GM21381 (cell line): Measurements from ENCODE around the gene GALNT13.

Experiments used
- ATAC-seq: cut with Tn5 transposase; IDR thresholded peaks from one replicate; pipeline ENCODE4 v1.9.1; 2021; ENCODE audit warnings: mild to moderate bottlenecking, moderate library complexity; ENCODE audit not compliant: unreplicated experiment

Gene GALNT13

DNA sequence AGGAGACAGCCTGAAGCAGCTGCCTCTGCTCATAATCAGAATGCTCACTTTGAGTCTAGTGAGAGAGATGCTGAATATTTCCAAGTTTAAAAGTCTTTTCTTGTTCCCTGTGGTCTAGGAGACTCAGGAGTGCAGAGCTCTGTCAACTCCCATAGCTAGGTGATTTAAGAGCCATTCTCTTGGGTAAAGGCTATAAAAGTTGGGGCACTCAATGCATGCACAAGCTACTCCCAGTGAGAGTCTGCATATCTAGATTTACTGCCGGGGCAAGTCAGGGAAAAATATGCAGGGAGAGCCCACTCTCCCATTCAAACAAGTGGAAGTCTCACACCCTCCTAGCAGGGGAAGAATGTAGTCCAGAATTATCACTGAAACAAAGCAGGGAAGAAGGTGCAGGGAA lies 418.1 kb downstream of the GALNT13 start:
- ATAC-seq, result no peak

DNA sequence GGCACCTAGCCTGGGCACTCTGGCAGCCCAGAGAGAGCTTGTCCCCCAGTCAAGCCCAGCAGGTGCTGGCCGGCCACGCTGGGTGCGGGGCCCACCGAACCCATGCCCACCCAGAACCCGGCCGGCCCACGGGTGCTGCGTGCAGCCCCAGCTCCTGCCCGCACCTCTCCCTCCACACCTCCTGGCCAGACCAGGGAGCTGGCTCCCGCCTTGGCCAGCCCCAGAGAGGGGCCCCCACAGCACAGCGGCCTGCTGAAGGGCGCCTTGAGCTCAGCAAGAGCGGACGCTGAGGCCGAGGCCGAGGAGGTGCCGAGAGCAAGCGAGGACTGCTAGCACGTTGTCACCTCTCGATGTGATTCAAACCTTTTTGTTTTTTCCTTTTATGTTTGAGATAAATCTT lies 419.8 kb downstream of the GALNT13 start:
- ATAC-seq, result no peak

DNA sequence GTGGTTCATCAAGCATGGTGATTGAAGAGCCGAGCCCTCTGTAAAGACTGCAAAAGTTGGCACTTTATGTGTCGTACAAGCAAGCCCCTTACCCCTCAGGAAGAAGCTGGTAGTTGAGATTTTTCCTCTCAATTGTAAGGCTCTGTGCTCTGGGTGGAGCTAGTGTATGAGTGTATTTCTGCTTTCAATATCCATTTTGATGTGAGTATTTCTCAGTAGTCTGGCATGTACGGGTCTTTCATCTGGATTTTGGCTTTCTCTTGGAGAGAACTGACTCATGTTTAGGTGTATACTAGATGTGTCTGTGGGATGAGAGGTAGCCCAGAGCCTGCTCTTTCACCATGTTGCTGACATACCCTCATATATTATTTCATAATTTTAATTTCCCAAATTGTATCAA lies 420.2 kb downstream of the GALNT13 start:
- ATAC-seq, result no peak

DNA sequence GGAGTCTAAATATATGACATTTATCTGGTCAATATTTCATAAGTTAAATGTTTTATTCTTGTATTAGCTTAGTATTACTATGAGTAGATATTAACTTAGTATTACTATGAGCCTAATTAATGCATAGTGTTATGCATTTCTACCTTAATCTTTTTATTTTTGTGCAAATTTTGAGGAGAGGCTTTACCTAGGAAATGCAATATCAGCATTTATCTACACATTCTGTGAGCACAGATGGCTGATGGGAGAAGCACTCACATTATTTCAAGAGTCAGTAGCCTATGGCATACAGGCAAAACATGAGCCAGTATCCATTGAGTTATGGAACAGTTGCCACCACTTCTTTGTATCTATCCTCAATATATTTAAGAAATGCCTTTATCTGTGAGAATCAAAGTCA lies 422.1 kb downstream of the GALNT13 start:
- ATAC-seq, result no peak

DNA sequence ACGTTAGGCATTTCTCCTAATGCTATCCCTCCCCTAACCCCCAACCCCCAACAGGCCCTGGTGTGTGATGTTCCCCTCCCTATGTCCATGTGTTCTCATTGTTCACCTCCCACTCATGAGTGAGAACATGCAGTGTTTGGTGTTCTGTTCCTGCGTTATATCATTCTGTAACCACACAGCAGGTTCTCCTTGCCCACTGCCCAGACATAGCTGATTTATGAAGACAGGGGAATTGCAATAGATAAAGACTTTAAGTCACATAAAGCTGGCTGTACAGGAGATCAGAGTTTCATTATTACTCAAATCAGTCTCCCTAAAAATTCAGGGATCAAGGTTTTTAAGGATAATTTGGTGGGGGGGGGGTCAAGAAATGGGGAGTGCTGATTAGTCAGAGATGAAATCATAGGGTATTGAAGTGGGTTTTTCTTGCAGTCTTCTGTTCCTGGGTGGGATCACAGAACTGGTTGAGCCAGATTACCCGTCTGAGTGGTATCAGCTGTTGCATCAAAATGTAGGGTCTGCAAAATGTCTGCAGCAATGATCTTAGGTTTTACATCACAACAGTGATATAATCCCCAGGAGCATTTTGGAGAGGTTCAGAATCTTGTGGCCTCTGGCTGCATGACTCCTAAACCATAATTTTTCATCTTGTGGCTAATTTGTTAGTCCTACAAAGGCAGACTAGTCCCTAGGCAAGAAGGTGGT lies 434.7 kb downstream of the GALNT13 start:
- ATAC-seq, result no peak

DNA sequence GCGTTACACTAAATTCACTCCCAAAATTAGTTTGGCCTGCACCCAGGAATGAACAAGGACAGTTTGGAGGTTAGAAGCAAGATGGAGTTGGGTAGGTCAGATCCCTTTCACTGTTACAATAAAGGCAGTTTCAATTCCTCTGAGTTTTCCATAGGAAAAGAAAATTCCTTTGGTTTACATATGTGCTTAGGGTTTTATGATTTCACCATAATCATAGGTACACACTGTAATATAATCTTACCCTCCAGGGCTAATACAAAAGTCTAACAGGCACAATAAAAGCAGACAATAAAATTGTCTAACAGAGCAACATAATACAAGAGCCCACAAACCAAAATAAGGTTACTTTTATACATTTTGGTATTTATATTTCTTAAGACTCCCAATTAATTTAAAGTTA lies 435.3 kb downstream of the GALNT13 start:
- no peak for ATAC-seq

DNA sequence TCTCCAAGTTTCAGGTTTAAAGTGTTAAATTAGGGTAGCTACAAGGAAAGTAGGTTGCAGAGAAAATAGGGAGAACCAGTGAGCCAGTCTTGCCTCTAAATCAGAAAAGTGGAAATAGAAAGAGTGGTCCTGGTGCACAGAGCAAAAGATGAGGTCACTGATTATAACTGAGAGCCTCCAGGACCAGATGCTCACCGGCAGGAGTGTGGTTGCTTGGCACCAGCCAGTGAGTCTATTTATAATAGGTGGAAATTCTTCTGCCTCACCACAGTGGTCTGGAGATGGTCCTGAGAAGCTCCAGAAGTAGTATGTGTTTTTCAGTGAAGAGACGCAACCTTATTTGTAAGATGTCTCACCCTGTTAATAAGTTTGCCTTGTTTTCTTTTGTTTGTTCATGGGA lies 452.9 kb downstream of the GALNT13 start:
- no peak for ATAC-seq

DNA sequence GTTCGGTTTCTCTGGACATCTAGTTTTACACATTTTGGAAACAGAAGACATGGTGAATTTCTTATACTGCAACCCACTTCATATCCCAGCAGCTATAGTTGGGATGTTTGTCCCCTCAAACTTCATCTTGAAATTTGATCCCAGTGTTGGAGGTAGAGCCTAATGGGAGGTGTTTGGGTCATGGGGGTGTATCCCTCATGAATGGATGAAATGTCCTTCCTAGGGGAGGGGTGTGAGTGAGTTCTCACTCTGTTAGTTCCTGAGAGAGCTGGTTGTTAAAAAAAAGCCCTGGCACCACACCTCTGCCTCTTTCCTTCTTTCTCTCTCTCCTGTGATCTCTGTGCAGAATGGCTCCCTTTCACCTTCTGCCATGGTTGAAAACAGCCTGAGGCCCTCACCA lies 457.8 kb downstream of the GALNT13 start:
- no peak for ATAC-seq

DNA sequence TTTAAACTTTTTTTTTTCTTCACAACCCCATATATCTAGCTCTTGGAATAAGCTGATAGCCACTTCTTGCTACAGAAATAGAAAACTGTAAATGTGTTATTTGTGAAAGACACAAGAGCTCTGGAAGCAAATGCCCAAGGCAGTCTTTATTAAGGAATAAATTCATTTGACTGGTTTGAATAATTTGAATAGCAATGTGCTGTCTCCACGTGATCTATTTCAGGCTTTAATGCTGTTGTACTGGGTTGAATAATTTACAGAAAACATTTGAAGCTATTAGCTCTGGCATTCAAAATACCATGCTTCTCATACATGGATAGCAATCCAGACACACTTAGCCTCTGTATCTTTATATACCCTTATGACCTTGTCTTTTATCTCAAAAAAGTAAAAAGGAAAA lies 460.1 kb downstream of the GALNT13 start:
- ATAC-seq, result no peak

DNA sequence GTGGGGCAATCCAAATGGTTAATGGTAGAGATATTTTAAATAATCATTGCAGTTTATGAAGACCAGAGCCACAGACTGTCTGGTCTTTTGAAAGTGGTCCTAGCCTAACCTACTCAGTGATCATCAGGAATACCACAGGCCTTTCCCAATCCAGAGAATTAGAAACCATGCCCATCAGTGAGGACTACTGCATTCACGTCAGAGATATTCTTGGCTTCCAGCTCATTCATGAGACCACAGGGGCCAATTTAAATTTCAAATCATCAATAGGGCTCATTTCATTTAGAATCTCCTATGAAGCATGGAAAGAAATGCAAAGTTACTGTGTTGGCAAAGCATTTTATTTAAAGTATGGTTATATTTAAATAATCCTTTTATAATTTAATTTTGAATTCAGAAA lies 464.5 kb downstream of the GALNT13 start:
- ATAC-seq, result no peak

DNA sequence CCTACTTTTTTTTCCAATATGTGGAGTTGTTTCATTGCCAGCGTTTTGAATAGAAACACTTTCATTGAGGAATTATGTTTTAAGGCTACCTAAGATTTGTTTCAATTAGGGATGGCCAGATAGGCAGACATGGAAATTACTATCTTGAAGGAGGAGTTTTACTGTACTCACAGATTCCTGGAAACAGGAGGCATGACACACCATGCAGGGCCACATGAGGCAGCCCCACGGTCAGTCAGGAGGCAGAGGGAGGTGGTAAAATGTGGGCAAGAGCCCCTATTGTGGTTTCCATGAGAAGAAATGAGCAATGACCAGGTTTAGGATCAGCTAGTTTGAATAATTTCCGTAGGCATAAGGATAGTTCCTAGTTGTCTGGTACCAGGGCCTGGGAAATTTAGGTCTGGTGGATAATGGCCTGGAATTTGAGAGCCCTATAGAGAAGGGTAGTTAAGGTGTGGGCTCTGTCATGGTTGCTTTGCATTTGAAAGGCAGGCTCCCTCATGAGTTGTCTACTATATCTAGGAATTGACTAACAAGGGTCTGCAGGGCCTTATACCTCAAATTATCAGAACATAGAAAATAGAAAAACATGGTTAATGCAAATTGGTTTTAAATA lies 466.7 kb downstream of the GALNT13 start:
- ATAC-seq, result no peak

DNA sequence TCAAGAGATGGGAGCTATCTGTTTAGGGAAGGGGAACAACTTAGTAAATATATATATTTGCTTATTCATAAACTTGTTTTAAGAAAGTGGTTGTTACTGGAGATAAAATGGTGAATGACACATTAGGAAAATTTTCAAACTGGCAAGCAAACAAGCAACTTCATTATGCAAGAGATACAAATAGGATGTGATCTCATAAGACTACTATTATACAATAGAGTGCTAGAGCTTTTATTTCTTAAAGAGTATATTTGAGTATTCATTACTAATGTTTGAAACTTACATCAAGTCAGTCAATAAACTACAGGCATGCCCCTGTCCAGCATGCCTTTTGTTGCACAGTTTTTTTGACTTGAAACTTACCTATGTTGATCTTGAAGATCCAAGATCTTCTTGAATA lies 471.6 kb downstream of the GALNT13 start:
- no peak for ATAC-seq

DNA sequence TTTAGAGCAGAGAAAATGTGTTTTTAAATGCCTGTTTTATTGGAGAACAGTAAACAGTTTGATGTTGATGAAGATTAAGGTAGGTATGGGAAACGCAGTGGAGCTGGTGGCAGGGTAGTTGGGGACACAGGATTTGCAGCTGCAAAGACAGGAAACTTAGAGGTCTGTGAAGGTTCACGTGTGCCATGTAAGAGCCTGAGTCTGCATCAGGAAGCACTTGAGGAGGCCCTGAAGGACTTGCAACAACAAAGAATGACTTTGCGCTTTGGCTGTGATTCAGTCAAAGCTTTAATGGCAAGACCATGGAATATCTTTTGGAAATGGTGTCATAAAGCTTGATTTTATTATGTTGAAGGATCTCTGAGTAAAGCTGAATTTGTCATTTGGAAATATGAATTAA lies 479.2 kb downstream of the GALNT13 start:
- ATAC-seq, result no peak

DNA sequence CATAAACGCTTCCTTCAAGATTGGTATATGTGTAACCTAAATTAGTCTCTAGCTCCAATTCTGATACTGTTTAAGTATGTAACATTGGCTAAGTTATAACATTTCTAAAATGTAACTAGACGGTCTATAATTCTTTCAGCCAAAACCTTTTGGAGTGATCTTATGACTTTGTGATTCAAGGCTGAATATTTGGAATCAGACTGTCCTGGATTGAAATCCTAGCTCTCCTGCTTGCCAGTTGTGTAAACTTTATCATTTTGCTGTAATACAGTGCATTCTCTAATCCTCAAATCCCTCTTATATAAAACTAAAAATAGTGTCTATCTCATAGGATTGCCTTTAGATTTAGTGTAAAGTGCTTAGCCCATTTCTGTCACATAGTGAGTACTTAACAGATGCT lies 489.6 kb downstream of the GALNT13 start:
- no peak for ATAC-seq

DNA sequence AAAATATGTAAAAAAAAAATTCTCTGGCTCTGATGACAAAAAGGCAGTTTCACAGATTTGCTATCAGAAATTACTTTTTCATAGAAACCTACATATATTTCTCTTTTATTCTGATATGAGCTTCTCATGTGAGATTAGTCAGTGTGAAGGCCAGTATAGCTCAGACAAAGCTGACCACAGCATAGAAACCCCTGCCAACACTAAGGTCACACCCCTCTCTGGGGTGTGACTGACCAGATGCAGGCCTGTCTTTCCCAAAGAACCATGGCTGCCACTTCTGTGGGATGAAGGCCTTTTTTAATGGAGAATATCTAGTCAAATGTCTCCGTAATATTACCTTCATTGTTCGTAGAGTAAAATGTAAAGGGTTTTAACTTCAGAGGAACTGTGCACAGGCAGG lies 496.4 kb downstream of the GALNT13 start:
- no peak for ATAC-seq

DNA sequence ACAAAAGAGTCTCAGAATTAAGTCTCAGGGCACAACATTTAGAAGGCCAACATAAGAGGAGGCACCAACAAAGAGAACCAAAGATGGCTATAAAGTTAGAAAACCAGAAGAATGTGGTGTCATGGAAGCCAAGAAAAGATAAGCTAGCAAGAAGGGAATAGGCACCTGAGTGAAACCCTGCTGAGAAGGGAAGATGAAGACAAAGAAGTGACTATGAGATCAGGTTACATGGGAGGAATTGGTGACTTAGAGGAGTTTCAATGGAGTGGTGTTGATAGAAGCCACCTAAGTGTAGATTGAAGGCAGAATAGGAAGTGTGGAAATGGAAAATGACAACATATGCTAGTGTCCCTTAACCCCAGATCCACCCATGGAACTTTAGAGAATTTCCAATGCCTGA lies 499.2 kb downstream of the GALNT13 start:
- no peak for ATAC-seq

DNA sequence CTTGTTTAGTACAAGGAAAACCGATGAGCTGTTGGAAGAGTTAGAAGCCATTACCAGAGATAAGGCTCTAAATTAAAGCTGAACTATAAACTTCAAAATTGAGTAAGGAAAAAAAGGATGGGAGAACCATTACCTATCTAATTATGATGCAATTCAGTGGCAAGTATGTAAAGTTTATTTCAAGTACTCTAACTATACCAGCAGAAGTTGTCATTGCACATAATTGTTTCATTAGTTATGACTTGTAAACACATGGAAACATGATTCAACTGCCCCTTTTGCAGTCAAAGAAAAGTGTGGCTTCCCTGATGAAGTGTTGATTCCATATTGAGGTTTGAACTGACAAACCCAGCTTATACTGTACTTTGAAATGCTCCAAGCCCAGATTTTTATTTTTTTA lies 502.7 kb downstream of the GALNT13 start:
- ATAC-seq, result no peak

DNA sequence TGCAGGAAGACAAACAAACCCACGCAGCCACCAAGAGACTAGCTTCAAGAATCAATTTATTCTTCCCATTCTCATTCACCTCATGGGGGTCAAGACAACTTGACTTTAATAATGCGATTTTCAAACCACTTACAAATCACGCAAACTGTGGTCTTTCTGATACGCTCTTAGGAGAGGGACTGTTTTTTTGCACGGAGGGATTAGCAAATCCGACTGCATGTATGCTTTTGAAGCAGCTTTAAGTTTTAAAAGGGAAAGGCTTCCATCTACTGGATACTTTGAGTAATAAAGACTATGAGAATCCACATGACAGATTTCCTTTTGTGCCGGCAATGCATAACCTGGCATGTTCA lies 503.8 kb downstream of the GALNT13 start:
- no peak for ATAC-seq

DNA sequence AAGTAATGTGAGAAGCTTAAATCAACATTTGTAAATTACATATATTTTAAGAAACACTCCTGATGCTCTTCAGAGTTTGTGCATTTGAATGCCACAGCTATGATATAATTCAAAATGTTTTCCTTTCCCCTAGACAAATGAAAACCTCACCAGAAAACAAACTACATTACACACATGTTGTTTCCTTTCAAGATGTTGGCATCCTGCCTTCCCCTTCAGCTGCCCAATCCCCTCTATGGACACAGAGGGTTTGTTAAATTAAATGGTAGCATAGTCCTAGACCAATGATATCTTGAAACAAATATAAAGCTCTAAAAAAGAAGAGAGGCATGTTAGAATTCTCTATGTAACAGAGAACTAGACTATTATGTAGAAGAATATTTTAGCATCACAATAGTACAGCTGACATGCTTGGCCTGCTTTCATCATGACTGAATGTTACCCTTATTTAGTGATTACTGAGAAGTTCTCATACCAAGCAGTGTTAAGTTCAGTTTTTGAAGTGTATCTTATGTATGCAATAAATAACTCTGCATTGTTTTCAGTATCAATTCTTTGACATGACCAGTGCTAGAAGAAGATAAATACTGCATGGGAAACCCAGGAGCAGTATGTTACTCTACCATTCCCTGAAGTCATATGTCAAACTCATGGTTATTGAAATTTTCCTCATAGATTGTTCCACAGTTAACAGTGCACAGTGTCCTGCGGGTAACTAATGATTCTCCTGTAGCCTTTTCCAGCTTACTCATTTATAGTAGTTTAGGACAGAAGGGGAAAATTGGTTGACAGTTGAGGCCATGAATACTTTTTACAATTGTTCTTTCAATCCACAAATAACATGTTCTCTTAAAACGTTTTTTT lies 510.4 kb downstream of the GALNT13 start:
- ATAC-seq, result no peak

DNA sequence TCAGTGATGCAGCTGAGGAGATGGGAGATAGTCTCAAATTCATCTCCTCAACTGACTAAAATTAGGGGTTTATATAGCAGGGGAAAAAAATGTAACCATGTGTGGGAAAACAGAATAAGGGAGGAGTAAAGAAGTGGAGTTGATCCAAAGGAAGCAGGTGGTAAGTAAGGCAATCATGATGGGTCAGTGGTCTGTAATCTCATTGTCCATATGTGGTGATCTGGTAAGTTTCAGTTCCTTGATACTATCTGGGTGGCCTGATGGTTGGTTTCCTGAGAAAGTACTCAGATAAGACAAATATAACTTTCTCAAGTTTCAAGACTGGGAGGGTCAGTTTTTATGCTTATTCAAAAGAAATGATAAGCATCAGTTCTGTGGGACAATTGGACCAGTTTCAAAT lies 514.5 kb downstream of the GALNT13 start:
- no peak for ATAC-seq

DNA sequence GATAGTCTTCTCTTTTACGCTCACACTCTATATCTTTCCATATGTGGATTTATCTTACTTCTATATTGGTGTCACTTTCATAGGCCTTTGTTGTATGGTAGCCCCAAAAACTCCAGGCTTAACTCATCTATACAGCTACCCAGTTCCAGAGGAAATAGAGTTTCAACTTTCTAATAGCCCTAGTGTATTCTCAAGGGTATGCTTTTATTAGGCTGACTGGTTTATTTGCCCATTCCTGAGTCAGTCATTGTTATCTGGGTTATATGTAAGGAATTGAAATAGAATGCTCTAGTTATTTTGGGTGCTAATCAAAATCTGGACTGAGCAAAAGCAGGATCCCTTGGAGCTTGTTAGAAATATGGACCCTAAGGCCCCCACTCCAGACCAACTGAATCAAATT lies 519.3 kb downstream of the GALNT13 start:
- no peak for ATAC-seq

DNA sequence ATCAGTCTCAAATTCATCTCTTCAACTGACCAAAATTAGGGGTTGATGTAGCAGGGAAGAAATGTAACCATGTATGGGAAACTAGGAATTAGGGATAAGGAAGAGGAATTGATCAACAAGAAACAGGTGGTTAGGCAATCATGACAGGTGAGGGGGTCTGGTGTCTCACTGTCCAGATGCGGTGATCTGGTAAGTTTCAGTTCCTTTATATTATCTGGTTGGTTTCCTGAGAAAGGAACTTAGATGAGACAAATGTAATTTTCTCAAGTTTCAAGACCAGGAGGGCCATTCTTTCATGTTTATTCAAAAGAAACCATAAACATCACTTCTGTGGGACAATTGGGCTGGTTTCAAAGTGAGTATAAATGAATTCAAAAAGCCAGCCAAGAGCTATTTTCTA lies 520.5 kb downstream of the GALNT13 start:
- peak; percentile 85 for ATAC-seq
